OCI-LY7 (cell line): ENCODE measurements around the gene CD274. TPM values are rescaled to one million over a fixed set of nuclear protein-coding genes. Genes with fewer than 3 reads are reported as not detected.

Experiments used
- BruUV-seq: library from RNA; stranded (reverse); fragments of 400-500 nt; replicated peaks from 2 replicates; lab custom pipeline; 2021; lab: Mats Ljungman, UMichigan
- CTCF ChIA-PET: fragments of 300-600 bp; sonication (Branson Sonifier 250); formaldehyde crosslinking; loops from one replicate; lab custom pipeline; 2022; ENCODE audit warnings: antibody characterized with exemption; ENCODE audit not compliant: unreplicated experiment; lab: Charles Lee
- POLR2A ChIA-PET: fragments of 300-600 bp; sonication (Branson Sonifier 250); formaldehyde crosslinking; loops from one replicate; lab custom pipeline; 2022; ENCODE audit warnings: antibody characterized with exemption; lab: Charles Lee
- DNase-seq: peaks from one replicate; pipeline ENCODE4 v3.0.0-alpha.2; 2015; ENCODE audit warnings: low spot score
- H2AFZ ChIP-seq: fragments of 200-600 bp; sonication (generic), shearing (Covaris generic); 2 replicates; pipeline ENCODE4 v1.6.1; 2014; ENCODE audit warnings: mild to moderate bottlenecking, antibody characterized with exemption, low read length, moderate library complexity
- H3K27ac ChIP-seq: fragments of 200-600 bp; sonication (generic); 2 replicates; pipeline ENCODE4 v1.5.1; 2014; ENCODE audit warnings: mixed run types, low read depth, mild to moderate bottlenecking, moderate library complexity, low read length, inconsistent platforms; ENCODE audit not compliant: poor library complexity, severe bottlenecking
- H3K36me3 ChIP-seq: fragments of 200-600 bp; sonication (generic); 2 replicates; pipeline ENCODE4 v1.6.1; 2014; ENCODE audit warnings: mild to moderate bottlenecking, antibody characterized with exemption, low read length, moderate library complexity, mixed read lengths; ENCODE audit not compliant: insufficient read depth
- H3K4me1 ChIP-seq: fragments of 200-600 bp; sonication (generic); 2 replicates; pipeline ENCODE4 v1.5.1; 2014; ENCODE audit warnings: mild to moderate bottlenecking, low read length; ENCODE audit not compliant: insufficient read depth, poor library complexity, severe bottlenecking
- H3K4me2 ChIP-seq: fragments of 200-600 bp; sonication (generic); 2 replicates; pipeline ENCODE4 v1.6.1; 2014; ENCODE audit warnings: mild to moderate bottlenecking, low read length
- H3K4me3 ChIP-seq: fragments of 200-600 bp; sonication (generic); 2 replicates; pipeline ENCODE4 v1.5.1; 2014; ENCODE audit warnings: mild to moderate bottlenecking, low read depth, low read length; ENCODE audit not compliant: poor library complexity, severe bottlenecking
- H3K79me2 ChIP-seq: fragments of 200-600 bp; sonication (generic); 2 replicates; pipeline ENCODE4 v1.6.1; 2016; ENCODE audit warnings: low read depth, mild to moderate bottlenecking, low read length, moderate library complexity, mixed read lengths; ENCODE audit not compliant: insufficient read depth
- H3K9me2 ChIP-seq: fragments of 200-600 bp; sonication (generic); 2 replicates; pipeline ENCODE4 v1.6.1; 2016; ENCODE audit warnings: mild to moderate bottlenecking, low read length, mixed read lengths; ENCODE audit not compliant: insufficient read depth
- H3K9me3 ChIP-seq: fragments of 200-600 bp; sonication (generic); 2 replicates; pipeline ENCODE4 v1.6.1; 2014; ENCODE audit warnings: mild to moderate bottlenecking, mixed run types, low read length, mixed read lengths
- H4K20me1 ChIP-seq: fragments of 200-600 bp; sonication (generic); 2 replicates; pipeline ENCODE4 v1.6.1; 2014; ENCODE audit warnings: mild to moderate bottlenecking, antibody characterized with exemption, low read length, moderate library complexity, mixed read lengths; ENCODE audit not compliant: insufficient read depth
- EZH2phosphoT487 ChIP-seq: fragments of 200-600 bp; sonication (generic); IDR thresholded peaks from 2 replicates; pipeline ENCODE4 v1.6.1; 2018; ENCODE audit warnings: low read depth, borderline replicate concordance, mild to moderate bottlenecking, mixed run types, antibody characterized with exemption, low read length, moderate library complexity, mixed read lengths
- intact Hi-C: fragments of 100-400 bp; cut with micrococcal nuclease; formaldehyde crosslinking; loops from one replicate; pipeline ENCODE4 v1.10.0; 2022; ENCODE audit not compliant: unreplicated experiment
- total RNA-seq, 2 experiments: library from RNA; depleted of rRNA in 1 of 2; stranded (reverse); fragments of >200 nt in 1 of 2; shearing (Covaris generic) in 1 of 2; gene quantifications; 2 replicates each; pipeline ENCODE4 v1.2.3, GENCODE V29; 2014 to 2022
- TF ChIP-seq, protein P1 (sequence below): fragments of 200-600 bp; sonication (generic); conservative IDR thresholded peaks from 2 replicates; pipeline ENCODE4 v1.5.1; 2014; ENCODE audit warnings: mild to moderate bottlenecking, antibody characterized with exemption, low read length, moderate library complexity, mixed read lengths

CD274 gene
- total RNA-seq, 2 experiments from 2014 or later: 0.15 to 0.57 TPM

DNA sequence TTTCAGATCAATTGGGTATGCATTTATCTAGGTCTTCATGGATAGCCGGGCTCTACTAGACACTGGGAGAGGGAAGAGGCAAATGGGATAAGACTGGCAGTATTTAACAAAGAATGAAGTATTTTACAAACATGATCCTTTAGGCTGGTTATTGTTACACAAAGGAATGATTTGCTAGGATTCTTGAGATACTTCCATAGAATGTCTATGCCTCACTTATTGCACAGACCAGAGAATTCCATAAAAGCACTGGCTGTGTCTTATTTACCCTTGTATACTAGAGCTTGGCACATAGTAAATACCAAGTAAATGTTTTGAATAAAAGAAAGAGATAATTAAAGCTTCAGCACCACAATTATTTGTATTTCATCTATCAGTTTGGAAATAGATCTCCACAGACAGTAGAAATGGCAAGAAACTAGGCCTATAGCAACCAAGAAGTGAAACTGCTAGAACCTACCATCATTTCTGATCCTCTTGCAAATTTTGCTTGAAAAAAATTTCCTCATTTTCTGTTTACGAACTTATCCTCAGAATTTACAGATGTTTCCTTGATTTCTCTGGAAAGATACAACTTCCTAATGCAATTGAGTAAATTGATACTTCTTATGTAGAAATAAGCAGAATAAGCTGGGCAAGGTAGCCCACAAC lies 63.7 kb downstream of the CD274 start:
- TF ChIP-seq EZH2phosphoT487: no peak
- TF ChIP-seq, protein P1, sequence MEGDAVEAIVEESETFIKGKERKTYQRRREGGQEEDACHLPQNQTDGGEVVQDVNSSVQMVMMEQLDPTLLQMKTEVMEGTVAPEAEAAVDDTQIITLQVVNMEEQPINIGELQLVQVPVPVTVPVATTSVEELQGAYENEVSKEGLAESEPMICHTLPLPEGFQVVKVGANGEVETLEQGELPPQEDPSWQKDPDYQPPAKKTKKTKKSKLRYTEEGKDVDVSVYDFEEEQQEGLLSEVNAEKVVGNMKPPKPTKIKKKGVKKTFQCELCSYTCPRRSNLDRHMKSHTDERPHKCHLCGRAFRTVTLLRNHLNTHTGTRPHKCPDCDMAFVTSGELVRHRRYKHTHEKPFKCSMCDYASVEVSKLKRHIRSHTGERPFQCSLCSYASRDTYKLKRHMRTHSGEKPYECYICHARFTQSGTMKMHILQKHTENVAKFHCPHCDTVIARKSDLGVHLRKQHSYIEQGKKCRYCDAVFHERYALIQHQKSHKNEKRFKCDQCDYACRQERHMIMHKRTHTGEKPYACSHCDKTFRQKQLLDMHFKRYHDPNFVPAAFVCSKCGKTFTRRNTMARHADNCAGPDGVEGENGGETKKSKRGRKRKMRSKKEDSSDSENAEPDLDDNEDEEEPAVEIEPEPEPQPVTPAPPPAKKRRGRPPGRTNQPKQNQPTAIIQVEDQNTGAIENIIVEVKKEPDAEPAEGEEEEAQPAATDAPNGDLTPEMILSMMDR: no peak
- Histone ChIP-seq H2AFZ (no peak overlapping the region), H3K4me2 (no peak overlapping the region), H4K20me1 (no peaks in the 10 kb centered on the region), H3K9me2 (no peaks in the 10 kb centered on the region), H3K36me3 (no peaks in the 10 kb centered on the region), H3K79me2 (no peaks in the 10 kb centered on the region), H3K27ac (no peak overlapping the region), H3K4me1 (no peaks in the 10 kb centered on the region), H3K9me3 (no peaks in the 10 kb centered on the region), H3K4me3 (no peak overlapping the region)
- no peak for DNase-seq
- CTCF ChIA-PET: no interaction called here
- BruUV-seq: no TSS peak
- intact Hi-C loops: no loop called here
- POLR2A ChIA-PET: interaction anchor here (0.6 to 1.9 kb wide), 2 partner anchors 10 to 16 kb away, joined by 3 to 9 read pairs; no protein-coding TSS in a partner anchor

DNA sequence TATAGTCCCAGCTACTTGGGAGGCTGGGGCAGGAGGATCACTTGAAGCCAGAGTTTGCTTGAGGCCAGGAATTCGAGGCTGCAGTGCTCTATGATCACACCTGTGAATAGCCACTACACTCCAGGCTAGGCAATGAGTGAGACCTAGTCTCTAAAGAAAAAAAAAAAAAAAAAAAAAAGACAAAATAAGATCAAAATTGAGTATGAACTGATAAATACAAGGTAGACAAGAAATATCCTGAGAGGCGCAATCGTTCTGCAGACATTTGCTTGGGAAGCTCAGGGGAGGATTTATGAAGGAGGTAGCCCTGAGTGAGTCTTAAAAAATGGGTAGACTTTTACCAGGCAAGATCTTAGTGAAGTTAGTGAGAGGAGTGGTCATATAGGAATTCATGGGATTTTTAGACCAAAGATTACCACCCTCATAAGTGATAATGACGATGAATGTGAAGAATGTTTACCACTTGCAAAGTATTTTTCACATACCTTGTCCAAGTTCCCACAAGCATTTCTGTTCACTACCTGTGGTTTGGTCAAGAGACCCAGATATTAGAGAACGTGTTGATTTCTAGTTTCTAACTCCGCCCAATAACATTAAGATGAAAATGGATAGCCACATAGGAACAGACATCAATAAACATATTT lies 64.4 kb downstream of the CD274 start:
- Histone ChIP-seq H3K79me2 (no peaks in the 10 kb centered on the region), H2AFZ (no peak overlapping the region), H3K9me3 (no peaks in the 10 kb centered on the region), H4K20me1 (no peaks in the 10 kb centered on the region), H3K9me2 (no peaks in the 10 kb centered on the region), H3K27ac (no peak overlapping the region), H3K4me1 (no peaks in the 10 kb centered on the region), H3K4me2 (no peak overlapping the region), H3K36me3 (no peaks in the 10 kb centered on the region), H3K4me3 (no peak overlapping the region)
- no peak for DNase-seq
- CTCF ChIA-PET: no interaction called here
- BruUV-seq: no TSS peak
- POLR2A ChIA-PET: interaction anchor here (0.5 to 1.9 kb wide), 6 partner anchors 9 to 76 kb away, joined by 3 to 9 read pairs (median 3); no protein-coding TSS in a partner anchor
- intact Hi-C loops: no loop called here
- TF ChIP-seq EZH2phosphoT487: no peak
- TF ChIP-seq, protein P1: no peak

DNA sequence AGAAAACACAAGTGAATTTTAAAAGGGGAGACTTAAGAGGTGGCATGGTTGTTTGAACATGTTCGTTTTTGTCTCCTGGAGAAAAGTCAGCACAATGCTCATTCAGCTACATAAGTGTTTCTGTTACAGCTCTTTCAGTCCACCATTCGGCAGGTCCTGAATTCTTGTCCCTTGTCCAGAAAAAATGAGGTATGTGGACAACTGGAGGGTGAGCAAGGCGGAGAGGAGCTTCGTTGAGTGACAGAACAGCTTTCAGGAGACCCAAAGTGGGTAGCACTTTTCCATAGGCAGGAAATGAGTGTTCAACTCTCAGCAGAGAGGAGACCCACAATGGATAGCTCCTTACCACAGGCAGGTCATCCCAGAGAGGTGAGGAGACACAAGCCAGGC lies 64.9 kb downstream of the CD274 start:
- ChIA-PET POLR2A (interaction anchor here (0.5 to 1.9 kb wide), 5 partner anchors 11 to 77 kb away, joined by 3 to 9 read pairs (median 3); no protein-coding TSS in a partner anchor), CTCF (no interaction called here)
- H4K20me1 ChIP-seq: no peaks in the 10 kb centered on the region
- no peak for DNase-seq
- no peaks in the 10 kb centered on the region for H3K9me3 ChIP-seq
- no peaks in the 10 kb centered on the region for H3K79me2 ChIP-seq
- no peak overlapping the region for H3K27ac ChIP-seq
- H3K4me2 ChIP-seq: no peak overlapping the region
- H2AFZ ChIP-seq: no peak overlapping the region
- H3K36me3 ChIP-seq: no peaks in the 10 kb centered on the region
- H3K4me1 ChIP-seq: no peaks in the 10 kb centered on the region
- no peaks in the 10 kb centered on the region for H3K9me2 ChIP-seq
- intact Hi-C loops: no loop called here
- TF ChIP-seq, protein P1: no peak
- no peak for TF ChIP-seq EZH2phosphoT487
- no TSS peak for BruUV-seq
- H3K4me3 ChIP-seq: no peak overlapping the region
